A375 (cell line): ENCODE measurements around the gene TRAF1. TPM values are rescaled to one million over a fixed set of nuclear protein-coding genes. Genes with fewer than 3 reads are reported as not detected.

ENCODE experiments used
- total RNA-seq: library from RNA; depleted of rRNA; stranded (reverse); fragments of >200 nt; shearing (Covaris generic); gene quantifications from 2 replicates; pipeline ENCODE4 v1.2.3, GENCODE V29; 2014; rRNA removed

Gene TRAF1
- total RNA-seq, result 7.8 and 7.9 TPM in 2 replicates

GRCh38 chr9:120926397-120926928, at the start of gene TRAF1:
TRAF1 (minus strand) TSS chr9:120926796; CDS start chr9:120926075, 721 bp downstream.

GRCh38 chr9:120876842-120877240, 49.8 kb downstream of the TRAF1 start, which contains the start of gene PHF19:
PHF19 (minus strand) TSS chr9:120877188; CDS start chr9:120874741, 2,447 bp downstream.

Other genes starting within 250 kb of the TRAF1 start
- 3.2 and 4.0 TPM in 2 replicates for gene MEGF9, start 212.3 kb downstream of the TRAF1 start, total RNA-seq
- gene FBXW2, start 133.4 kb downstream of the TRAF1 start, total RNA-seq, result 42.1 and 51.6 TPM in 2 replicates
- gene PSMD5, start 83.9 kb downstream of the TRAF1 start, total RNA-seq, result 15.0 and 15.9 TPM in 2 replicates
- gene PHF19, start 49.6 kb downstream of the TRAF1 start, total RNA-seq, result 96.0 and 98.5 TPM in 2 replicates
- 0.38 and 1.0 TPM in 2 replicates for gene C5, start 123.5 kb upstream of the TRAF1 start, total RNA-seq
- 23.6 and 26.1 TPM in 2 replicates for gene CNTRL, start 148.2 kb upstream of the TRAF1 start, total RNA-seq